HG03460 (cell line): ENCODE measurements around the gene CPO.

Experiments
- ATAC-seq: cut with Tn5 transposase; IDR thresholded peaks from one replicate; pipeline ENCODE4 v1.9.1; 2021; ENCODE audit not compliant: unreplicated experiment

The CPO gene

GRCh38 chr2:206971805-206972204 lies 32.5 kb downstream of the CPO start:
- no peak for ATAC-seq

GRCh38 chr2:206974551-206974950 lies 35.2 kb downstream of the CPO start:
- no peak for ATAC-seq

- ATAC-seq, result no peak
These were observed 39.4 kb downstream of the CPO start for GRCh38 chr2:206978746-206979145.

- no peak for ATAC-seq
These were observed 40.0 kb downstream of the CPO start for GRCh38 chr2:206979365-206979764.

GRCh38 chr2:206979922-206980321 lies 40.6 kb downstream of the CPO start:
- no peak for ATAC-seq

GRCh38 chr2:206980413-206980812 lies 41.1 kb downstream of the CPO start:
- no peak for ATAC-seq

- no peak for ATAC-seq
These were observed 41.9 kb downstream of the CPO start for GRCh38 chr2:206981086-206981674.

GRCh38 chr2:206981739-206982340 lies 42.5 kb downstream of the CPO start:
- no peak for ATAC-seq

- no peak for ATAC-seq
These were observed 43.1 kb downstream of the CPO start for GRCh38 chr2:206982360-206982955.

- ATAC-seq, result no peak
These were observed 44.0 kb downstream of the CPO start for GRCh38 chr2:206983161-206983859.

- ATAC-seq, result no peak
These were observed 44.9 kb downstream of the CPO start for GRCh38 chr2:206984206-206984605.

- ATAC-seq, result no peak
These were observed 47.6 kb downstream of the CPO start for GRCh38 chr2:206986943-206987342.

GRCh38 chr2:206987810-206988209 lies 48.5 kb downstream of the CPO start:
- no peak for ATAC-seq

- ATAC-seq, result no peak
These were observed 49.6 kb downstream of the CPO start for GRCh38 chr2:206988884-206989283.

- ATAC-seq, result peak; percentile 74
These were observed 50.0 kb downstream of the CPO start for GRCh38 chr2:206989311-206989710.

GRCh38 chr2:206990360-206990759 lies 51.0 kb downstream of the CPO start:
- ATAC-seq, result no peak

GRCh38 chr2:206991070-206991469 lies 51.8 kb downstream of the CPO start:
- no peak for ATAC-seq

- no peak for ATAC-seq
These were observed 54.1 kb downstream of the CPO start for GRCh38 chr2:206993396-206993911.

- no peak for ATAC-seq
These were observed 54.6 kb downstream of the CPO start for GRCh38 chr2:206993964-206994363.

GRCh38 chr2:206996556-206997065 lies 57.3 kb downstream of the CPO start:
- no peak for ATAC-seq

GRCh38 chr2:207008105-207008990 lies 69.0 kb downstream of the CPO start:
- ATAC-seq, result no peak
